Measurements from ENCODE around the gene RXRA. TPM values are rescaled to one million over a fixed set of nuclear protein-coding genes. Genes with fewer than 3 reads are reported as not detected.

The RXRA gene
- total and polyA plus RNA-seq, 2 of the 13 experiments (the other 11 are each of a cell fraction or from before 2014, with no cell fraction given), result 18.9 to 29.2 TPM

DNA sequence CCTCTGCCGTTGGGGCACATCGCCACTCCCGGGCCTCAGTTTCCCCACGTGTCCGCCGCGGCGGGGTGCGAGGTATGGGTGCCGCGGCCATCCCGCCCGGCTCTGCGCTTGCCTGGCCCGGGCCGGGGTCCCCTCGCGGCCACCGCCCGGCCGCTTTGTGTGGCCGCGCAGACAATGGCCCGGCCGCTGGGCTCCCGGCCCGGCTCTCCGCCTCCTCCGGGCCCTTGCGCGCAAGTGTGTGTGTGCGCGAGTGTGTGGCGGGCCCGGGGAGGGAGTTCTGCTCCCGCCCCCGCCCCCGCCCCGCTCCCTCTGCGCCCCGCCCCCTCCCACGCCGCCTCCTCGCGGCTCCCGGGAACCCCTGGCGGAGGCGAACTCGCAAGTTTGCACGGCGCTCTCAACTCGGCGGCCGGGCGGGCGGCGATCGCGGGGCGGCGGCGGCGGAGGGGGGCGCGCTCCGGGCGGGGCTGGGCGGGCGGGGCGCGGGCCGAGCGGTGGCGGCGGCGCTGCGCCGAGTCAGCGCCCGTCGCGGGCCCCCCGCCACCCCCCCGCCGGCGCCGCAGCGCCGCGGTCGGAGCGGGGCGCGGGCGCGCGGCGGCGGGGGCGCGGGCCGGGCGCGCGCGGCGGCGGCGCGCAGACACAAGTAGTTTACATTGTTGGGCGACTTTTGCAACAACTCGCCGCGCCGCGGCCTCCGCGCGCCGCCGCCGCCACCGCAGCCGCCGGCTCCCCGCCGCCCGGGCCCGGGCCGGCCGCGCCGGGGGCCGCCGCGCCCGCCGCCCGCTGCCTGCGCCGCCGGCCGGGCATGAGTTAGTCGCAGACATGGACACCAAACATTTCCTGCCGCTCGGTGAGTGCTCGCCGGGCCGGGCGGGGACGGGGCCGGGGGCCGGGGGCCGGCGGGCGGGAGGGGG is at the start of gene RXRA (continued):
- TF ChIP-seq GABPB1 (CRISPR knock-in tag; IDR thresholded peaks at IDR 0.05) (peak; percentile 22; the same call in 1 of the 2 replicates), ZFX (CRISPR knock-in tag; IDR thresholded peaks at IDR 0.05; ENCODE audit: low read depth) (peak; percentile 43; the same call in 1 of the 2 replicates), THAP11 (CRISPR knock-in tag; IDR thresholded peaks at IDR 0.05) (0 out of 2 replicates have a peak, but pooled peaks have one; percentile 36), ARNTL (CRISPR knock-in tag; IDR thresholded peaks at IDR 0.05) (0 out of 2 replicates have a peak, but pooled peaks have one; percentile 38), MYC (CRISPR knock-in tag; IDR thresholded peaks at IDR 0.05; ENCODE audit: borderline replicate concordance) (peak; percentile 27; the same call in 1 of the 2 replicates), POLR2A (IDR thresholded peaks at IDR 0.05; ENCODE audit: insufficient read depth in 1 of 2, low read depth in 2 of 2, low read length in 2 of 2) (0 out of 4 replicates have a peak, but pooled peaks of 1 of the 2 experiments have one; percentile 50), RXRB (CRISPR knock-in tag; IDR thresholded peaks at IDR 0.05; ENCODE audit: borderline replicate concordance) (no peak), ZMYM4 (CRISPR knock-in tag; IDR thresholded peaks at IDR 0.05) (0 out of 2 replicates have a peak, but pooled peaks have one; percentile 27), YY1 (IDR thresholded peaks at IDR 0.05; ENCODE audit: insufficient read depth, insufficient replicate concordance, low read depth, low read length) (peak; percentile 21), ZSCAN29 (CRISPR knock-in tag; conservative IDR thresholded peaks at IDR 0.05) (0 out of 2 replicates have a peak, but pooled peaks have one; percentile 37), ZNF251 (CRISPR knock-in tag; IDR thresholded peaks at IDR 0.05) (no peak), CEBPB (IDR thresholded peaks at IDR 0.05; ENCODE audit: borderline replicate concordance, low read depth, low read length) (peak; percentile 11; the same call in 1 of the 2 replicates), ZFY (CRISPR knock-in tag; IDR thresholded peaks at IDR 0.05) (peak; percentile 39; the same call in 1 of the 2 replicates)
- TF ChIP-seq, protein P1, sequence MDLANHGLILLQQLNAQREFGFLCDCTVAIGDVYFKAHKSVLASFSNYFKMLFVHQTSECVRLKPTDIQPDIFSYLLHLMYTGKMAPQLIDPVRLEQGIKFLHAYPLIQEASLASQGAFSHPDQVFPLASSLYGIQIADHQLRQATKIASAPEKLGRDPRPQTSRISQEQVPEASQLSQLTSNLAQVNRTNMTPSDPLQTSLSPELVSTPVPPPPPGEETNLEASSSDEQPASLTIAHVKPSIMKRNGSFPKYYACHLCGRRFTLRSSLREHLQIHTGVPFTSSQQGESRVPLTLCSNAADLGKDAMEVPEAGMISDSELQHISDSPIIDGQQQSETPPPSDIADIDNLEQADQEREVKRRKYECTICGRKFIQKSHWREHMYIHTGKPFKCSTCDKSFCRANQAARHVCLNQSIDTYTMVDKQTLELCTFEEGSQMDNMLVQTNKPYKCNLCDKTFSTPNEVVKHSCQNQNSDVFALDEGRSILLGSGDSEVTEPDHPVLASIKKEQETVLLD (CRISPR knock-in tag; IDR thresholded peaks at IDR 0.05; ENCODE audit: low read depth), result peak; percentile 94
- TF ChIP-seq, protein P2, sequence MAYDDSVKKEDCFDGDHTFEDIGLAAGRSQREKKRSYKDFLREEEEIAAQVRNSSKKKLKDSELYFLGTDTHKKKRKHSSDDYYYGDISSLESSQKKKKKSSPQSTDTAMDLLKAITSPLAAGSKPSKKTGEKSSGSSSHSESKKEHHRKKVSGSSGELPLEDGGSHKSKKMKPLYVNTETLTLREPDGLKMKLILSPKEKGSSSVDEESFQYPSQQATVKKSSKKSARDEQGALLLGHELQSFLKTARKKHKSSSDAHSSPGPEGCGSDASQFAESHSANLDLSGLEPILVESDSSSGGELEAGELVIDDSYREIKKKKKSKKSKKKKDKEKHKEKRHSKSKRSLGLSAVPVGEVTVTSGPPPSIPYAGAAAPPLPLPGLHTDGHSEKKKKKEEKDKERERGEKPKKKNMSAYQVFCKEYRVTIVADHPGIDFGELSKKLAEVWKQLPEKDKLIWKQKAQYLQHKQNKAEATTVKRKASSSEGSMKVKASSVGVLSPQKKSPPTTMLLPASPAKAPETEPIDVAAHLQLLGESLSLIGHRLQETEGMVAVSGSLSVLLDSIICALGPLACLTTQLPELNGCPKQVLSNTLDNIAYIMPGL (CRISPR knock-in tag; IDR thresholded peaks at IDR 0.05; ENCODE audit: borderline replicate concordance in 1 of 2, low read depth in 1 of 2), result peak in 1 of 2 experiments; percentile 41; a peak in 1 of 4 replicates
